Measurements from ENCODE around the gene KDM2A. TPM values are rescaled to one million over a fixed set of nuclear protein-coding genes. Genes with fewer than 3 reads are reported as not detected.
"Not testable (repeated sequence)": the region's sequence is repeated elsewhere in the genome, so short reads cannot be mapped to it uniquely, and the experiment has no call there.

KDM2A gene
- total and polyA plus RNA-seq, 7 donors = 15.6 to 67.3 (median 29.0) TPM

DNA sequence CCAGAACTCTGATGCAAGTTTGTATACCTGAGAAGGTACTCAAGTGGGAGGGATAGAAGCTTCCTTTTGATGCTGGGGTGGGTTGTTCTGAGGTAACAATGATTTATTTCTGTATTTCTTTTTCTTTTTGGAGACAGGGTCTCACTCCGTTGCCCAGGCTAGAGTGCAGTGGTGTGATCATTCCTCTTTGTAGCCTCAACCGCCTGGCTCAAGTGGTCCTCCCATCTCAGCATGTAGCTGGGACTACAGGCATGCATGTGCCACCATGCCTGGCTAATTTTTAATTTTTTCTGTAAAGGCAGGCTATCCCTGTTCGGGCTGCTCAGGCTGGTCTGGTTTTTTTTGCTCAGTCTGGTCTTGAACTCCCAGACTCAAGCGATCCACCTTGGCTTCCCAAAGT, 7.9 kb downstream of the KDM2A start:
- Histone ChIP-seq H3K36me3 (peaks cover 0 to 26% (median 4%) of the 10 kb centered on the region in 4 donors), H3K9me3 (no peaks in the 10 kb centered on the region), H3K27ac (no peak overlapping the region), H3K27me3 (no peaks in the 10 kb centered on the region), H3K4me1 (peaks cover 0 to 54% (median 40%) of the 10 kb centered on the region in 4 donors), H3K4me3 (no peak overlapping the region)
- 79 to 83% methylated on average over 4 of the region's 4 CpGs for WGBS, 2 donors
- TF ChIP-seq, protein P1, sequence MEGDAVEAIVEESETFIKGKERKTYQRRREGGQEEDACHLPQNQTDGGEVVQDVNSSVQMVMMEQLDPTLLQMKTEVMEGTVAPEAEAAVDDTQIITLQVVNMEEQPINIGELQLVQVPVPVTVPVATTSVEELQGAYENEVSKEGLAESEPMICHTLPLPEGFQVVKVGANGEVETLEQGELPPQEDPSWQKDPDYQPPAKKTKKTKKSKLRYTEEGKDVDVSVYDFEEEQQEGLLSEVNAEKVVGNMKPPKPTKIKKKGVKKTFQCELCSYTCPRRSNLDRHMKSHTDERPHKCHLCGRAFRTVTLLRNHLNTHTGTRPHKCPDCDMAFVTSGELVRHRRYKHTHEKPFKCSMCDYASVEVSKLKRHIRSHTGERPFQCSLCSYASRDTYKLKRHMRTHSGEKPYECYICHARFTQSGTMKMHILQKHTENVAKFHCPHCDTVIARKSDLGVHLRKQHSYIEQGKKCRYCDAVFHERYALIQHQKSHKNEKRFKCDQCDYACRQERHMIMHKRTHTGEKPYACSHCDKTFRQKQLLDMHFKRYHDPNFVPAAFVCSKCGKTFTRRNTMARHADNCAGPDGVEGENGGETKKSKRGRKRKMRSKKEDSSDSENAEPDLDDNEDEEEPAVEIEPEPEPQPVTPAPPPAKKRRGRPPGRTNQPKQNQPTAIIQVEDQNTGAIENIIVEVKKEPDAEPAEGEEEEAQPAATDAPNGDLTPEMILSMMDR (IDR thresholded peaks at IDR 0.05) = no peak
- no peak for TF ChIP-seq EP300 (IDR thresholded peaks at IDR 0.05)
- TF ChIP-seq POLR2AphosphoS5 (IDR thresholded peaks at IDR 0.05) = no peak
- TF ChIP-seq POLR2A (IDR thresholded peaks at IDR 0.05) = no peak
- intact Hi-C loops (cut with DNase I) = no loop called here
- no peak for DNase-seq

- 88 to 98% methylated on average over 10 of the region's 10 CpGs for WGBS, 2 donors
- H3K27ac ChIP-seq; H3K9me3 ChIP-seq; H3K27me3 ChIP-seq; H3K4me3 ChIP-seq; intact Hi-C loops (cut with DNase I); DNase-seq: not testable (repeated sequence)
- Histone ChIP-seq H3K36me3 (peaks cover 0 to 65% (median 11%) of the 10 kb centered on the region in 4 donors), H3K4me1 (peaks cover 0 to 26% (median 16%) of the 10 kb centered on the region in 4 donors)
These were observed 11.8 kb downstream of the KDM2A start for GRCh38 chr11:67130861-67131260.

- TF ChIP-seq, protein P1 (IDR thresholded peaks at IDR 0.05) = no peak
- TF ChIP-seq EP300 (IDR thresholded peaks at IDR 0.05) (no peak), POLR2A (IDR thresholded peaks at IDR 0.05) (no peak), POLR2AphosphoS5 (IDR thresholded peaks at IDR 0.05) (no peak)
- H3K4me1 ChIP-seq = peaks cover 0 to 15% (median 13%) of the 10 kb centered on the region in 4 donors
- H3K27me3 ChIP-seq = no peaks in the 10 kb centered on the region
- no peak for DNase-seq
- peaks cover 0 to 94% (median 6%) of the 10 kb centered on the region in 4 donors for H3K36me3 ChIP-seq
- intact Hi-C loops (cut with DNase I) = no loop called here
- 78 to 91% methylated on average over 1 of the region's 1 CpG for WGBS, 2 donors
- no peak overlapping the region for H3K4me3 ChIP-seq
- H3K27ac ChIP-seq = no peak overlapping the region
- no peaks in the 10 kb centered on the region for H3K9me3 ChIP-seq
These were observed 17.1 kb downstream of the KDM2A start for GRCh38 chr11:67136156-67136555.

DNA sequence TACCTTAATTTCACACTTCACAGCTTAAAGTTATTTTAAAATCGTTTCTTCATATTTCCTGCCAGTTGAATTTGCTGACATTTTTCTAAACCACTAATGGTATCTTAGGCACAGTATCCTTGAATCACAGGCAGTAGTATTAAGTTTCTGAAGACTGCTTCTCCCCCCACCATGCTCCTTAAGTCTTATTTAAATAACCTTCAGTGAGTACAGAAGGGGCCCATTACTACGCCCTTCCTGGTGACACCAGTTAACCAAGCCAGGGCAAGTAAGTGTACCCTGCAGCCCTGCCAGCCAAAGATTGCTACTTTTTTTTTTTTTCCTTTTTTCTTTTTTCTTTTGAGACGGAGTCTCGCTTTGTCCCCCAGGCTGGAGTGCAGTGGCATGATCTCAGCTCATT, 19.9 kb downstream of the KDM2A start:
- 90 to 91% methylated on average over 4 of the region's 4 CpGs for WGBS, 2 donors
- Histone ChIP-seq H3K36me3 (peaks cover 0 to 78% (median 6%) of the 10 kb centered on the region in 4 donors), H3K9me3 (no peaks in the 10 kb centered on the region), H3K27ac (no peak overlapping the region), H3K4me1 (peaks cover 0 to 15% (median 13%) of the 10 kb centered on the region in 4 donors), H3K27me3 (no peaks in the 10 kb centered on the region), H3K4me3 (no peak overlapping the region)
- intact Hi-C loops (cut with DNase I) = no loop called here
- TF ChIP-seq, protein P1 (IDR thresholded peaks at IDR 0.05) = no peak
- no peak for DNase-seq

DNA sequence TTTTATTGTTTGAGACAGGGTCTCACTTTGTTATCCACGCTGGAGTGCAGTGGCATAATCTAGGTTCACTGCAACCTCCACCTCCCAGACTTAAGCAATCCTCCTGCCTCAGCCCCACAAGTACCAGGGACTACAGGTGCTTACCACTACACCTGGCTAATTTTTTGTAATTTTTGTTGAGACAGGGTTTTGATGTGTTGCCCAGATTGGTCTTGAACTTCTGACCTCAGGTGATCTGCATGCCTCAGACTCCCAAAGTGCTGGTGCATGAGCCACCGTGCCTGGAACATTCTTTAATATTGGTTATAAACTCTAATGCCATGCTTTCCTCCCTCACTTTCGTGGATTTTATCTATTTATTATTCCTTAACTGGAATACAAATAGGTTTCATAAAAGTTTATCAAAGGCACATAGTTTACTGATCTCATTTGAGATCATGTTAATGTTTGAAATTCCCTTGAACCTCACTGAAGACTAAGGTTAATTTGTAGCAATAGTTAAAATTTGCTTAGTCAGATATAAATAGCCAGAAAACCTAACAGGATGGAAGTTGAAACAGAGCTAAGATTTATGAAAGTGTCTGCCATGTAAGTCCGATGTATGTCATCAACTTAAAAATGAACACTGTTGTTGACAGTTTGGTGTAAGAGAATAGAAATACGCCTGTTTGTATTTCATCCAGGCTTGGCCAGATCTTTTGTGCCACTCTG, 27.6 kb downstream of the KDM2A start:
- no peak overlapping the region for H3K27ac ChIP-seq
- no peak for DNase-seq
- no peaks in the 10 kb centered on the region for H3K4me1 ChIP-seq
- TF ChIP-seq EP300 (IDR thresholded peaks at IDR 0.05) = no peak
- no peak for TF ChIP-seq POLR2AphosphoS5 (IDR thresholded peaks at IDR 0.05)
- TF ChIP-seq POLR2A (IDR thresholded peaks at IDR 0.05) = no peak
- TF ChIP-seq, protein P1 (IDR thresholded peaks at IDR 0.05) = no peak
- 75 to 89% methylated on average over 5 of the region's 5 CpGs for WGBS, 2 donors
- peaks cover 4 to 41% (median 11%) of the 10 kb centered on the region in 4 donors for H3K36me3 ChIP-seq
- no peaks in the 10 kb centered on the region for H3K9me3 ChIP-seq
- intact Hi-C loops (cut with DNase I) = no loop called here
- no peaks in the 10 kb centered on the region for H3K27me3 ChIP-seq
- H3K4me3 ChIP-seq = no peak overlapping the region
